ENCODE measurements around the gene SNX1. TPM values are rescaled to one million over a fixed set of nuclear protein-coding genes. Genes with fewer than 3 reads are reported as not detected.

The SNX1 gene
- polyA plus RNA-seq, 4 donors = 56.5 to 95.7 (median 75.0) TPM

- WGBS, 3 donors = 71 to 80% (median 78%) methylated on average over 3 of the region's 3 CpGs
- Histone ChIP-seq H3K36me3 (ENCODE audit: control insufficient read depth in 3 of 3, insufficient read depth in 2 of 3, low read depth in 1 of 3, low read length in 3 of 3) (peaks cover 4 to 24% (median 8%) of the 10 kb centered on the region in 3 donors), H3K27me3 (ENCODE audit: control insufficient read depth in 3 of 3, insufficient read depth in 3 of 3, low read length in 3 of 3) (no peaks in the 10 kb centered on the region), H3K9me3 (ENCODE audit: control insufficient read depth in 2 of 2, insufficient read depth in 1 of 2, low read depth in 1 of 2, low read length in 1 of 2) (no peaks in the 10 kb centered on the region), H3K27ac (ENCODE audit: low read depth in 1 of 3, low read length in 2 of 3) (no peak overlapping the region), H3K4me1 (ENCODE audit: control insufficient read depth in 3 of 3, insufficient read depth in 2 of 3, low read depth in 1 of 3, low read length in 2 of 3) (peaks cover 3 to 20% (median 6%) of the 10 kb centered on the region in 3 donors), H3K4me3 (ENCODE audit: low read depth in 1 of 3, low read length in 3 of 3) (no peak overlapping the region)
- FAIRE-seq (no peak), DNase-seq (no peak)
These were observed 5.3 kb upstream of the SNX1 start for GRCh38 chr15:64090527-64090926.

GRCh38 chr15:64092075-64092820 is 3.5 kb upstream of the SNX1 start:
- no peaks in the 10 kb centered on the region for H3K27me3 ChIP-seq (ENCODE audit: control insufficient read depth in 3 of 3, insufficient read depth in 3 of 3, low read length in 3 of 3)
- peaks cover 4 to 20% (median 6%) of the 10 kb centered on the region in 3 donors for H3K4me1 ChIP-seq (ENCODE audit: control insufficient read depth in 3 of 3, insufficient read depth in 2 of 3, low read depth in 1 of 3, low read length in 2 of 3)
- H3K4me3 ChIP-seq (ENCODE audit: low read depth in 1 of 3, low read length in 3 of 3) = peak overlapping the region in 1 of 3 donors; percentile 28
- FAIRE-seq (no peak), DNase-seq (peak; percentile 38 to 48)
- no peaks in the 10 kb centered on the region for H3K9me3 ChIP-seq (ENCODE audit: control insufficient read depth in 2 of 2, insufficient read depth in 1 of 2, low read depth in 1 of 2, low read length in 1 of 2)
- peak overlapping the region; percentile 71 to 89 (median 71) for H3K27ac ChIP-seq (ENCODE audit: low read depth in 1 of 3, low read length in 2 of 3)
- peaks cover 4 to 16% (median 8%) of the 10 kb centered on the region in 3 donors for H3K36me3 ChIP-seq (ENCODE audit: control insufficient read depth in 3 of 3, insufficient read depth in 2 of 3, low read depth in 1 of 3, low read length in 3 of 3)

- WGBS, 3 donors = 1 to 4% (median 2%) methylated on average over 22 of the region's 22 CpGs
- H3K4me3 ChIP-seq (ENCODE audit: low read depth in 1 of 3, low read length in 3 of 3) = peak overlapping the region; percentile 70 to 82 (median 81)
- H3K27me3 ChIP-seq (ENCODE audit: control insufficient read depth in 3 of 3, insufficient read depth in 3 of 3, low read length in 3 of 3) = no peaks in the 10 kb centered on the region
- H3K27ac ChIP-seq (ENCODE audit: low read depth in 1 of 3, low read length in 2 of 3) = peak overlapping the region; percentile 85 to 92 (median 89)
- peaks cover 4 to 11% (median 7%) of the 10 kb centered on the region in 3 donors for H3K36me3 ChIP-seq (ENCODE audit: control insufficient read depth in 3 of 3, insufficient read depth in 2 of 3, low read depth in 1 of 3, low read length in 3 of 3)
- DNase-seq = peak; percentile 65 to 76
- no peak for FAIRE-seq
- no peaks in the 10 kb centered on the region for H3K9me3 ChIP-seq (ENCODE audit: control insufficient read depth in 2 of 2, insufficient read depth in 1 of 2, low read depth in 1 of 2, low read length in 1 of 2)
- H3K4me1 ChIP-seq (ENCODE audit: control insufficient read depth in 3 of 3, insufficient read depth in 2 of 3, low read depth in 1 of 3, low read length in 2 of 3) = peaks cover 5 to 26% (median 7%) of the 10 kb centered on the region in 3 donors
These were observed 2.7 kb upstream of the SNX1 start for GRCh38 chr15:64092864-64093626.

- Histone ChIP-seq H3K27ac (ENCODE audit: low read depth in 1 of 3, low read length in 2 of 3) (peak within 1 kb of the TSS; percentile 85 to 92 (median 89)), H3K4me3 (ENCODE audit: low read depth in 1 of 3, low read length in 3 of 3) (peak within 1 kb of the TSS; percentile 70 to 82 (median 81)), H3K4me1 (ENCODE audit: control insufficient read depth in 3 of 3, insufficient read depth in 2 of 3, low read depth in 1 of 3, low read length in 2 of 3) (peaks cover 5 to 26% (median 7%) of the 10 kb centered on the region in 3 donors), H3K27me3 (ENCODE audit: control insufficient read depth in 3 of 3, insufficient read depth in 3 of 3, low read length in 3 of 3) (no peaks in the 10 kb centered on the region), H3K36me3 (ENCODE audit: control insufficient read depth in 3 of 3, insufficient read depth in 2 of 3, low read depth in 1 of 3, low read length in 3 of 3) (peaks cover 4 to 11% (median 4%) of the 10 kb centered on the region in 3 donors), H3K9me3 (ENCODE audit: control insufficient read depth in 2 of 2, insufficient read depth in 1 of 2, low read depth in 1 of 2, low read length in 1 of 2) (no peaks in the 10 kb centered on the region)
- WGBS, 3 donors = 0% methylated on average over 41 of the region's 41 CpGs
- DNase-seq (peak; percentile 99 to 100), FAIRE-seq (peak; percentile 41)
These were observed 2.0 kb upstream of the SNX1 start, which contains the start of gene CIAO2A for GRCh38 chr15:64093627-64094417. CIAO2A (minus strand) TSS chr15:64093838; CDS start chr15:64093768, 70 bp downstream.

- FAIRE-seq (no peak), DNase-seq (no peak)
- no peaks in the 10 kb centered on the region for H3K27me3 ChIP-seq (ENCODE audit: control insufficient read depth in 3 of 3, insufficient read depth in 3 of 3, low read length in 3 of 3)
- H3K9me3 ChIP-seq (ENCODE audit: control insufficient read depth in 2 of 2, insufficient read depth in 1 of 2, low read depth in 1 of 2, low read length in 1 of 2) = no peaks in the 10 kb centered on the region
- H3K36me3 ChIP-seq (ENCODE audit: control insufficient read depth in 3 of 3, insufficient read depth in 2 of 3, low read depth in 1 of 3, low read length in 3 of 3) = peaks cover 0 to 3% (median 0%) of the 10 kb centered on the region in 3 donors
- WGBS, 3 donors = 25 to 33% (median 26%) methylated on average over 4 of the region's 4 CpGs
- H3K27ac ChIP-seq (ENCODE audit: low read depth in 1 of 3, low read length in 2 of 3) = peak overlapping the region in 2 of 3 donors; percentile 59 to 86
- H3K4me3 ChIP-seq (ENCODE audit: low read depth in 1 of 3, low read length in 3 of 3) = peak overlapping the region; percentile 2 to 92 (median 83)
- H3K4me1 ChIP-seq (ENCODE audit: control insufficient read depth in 3 of 3, insufficient read depth in 2 of 3, low read depth in 1 of 3, low read length in 2 of 3) = peaks cover 5 to 26% (median 7%) of the 10 kb centered on the region in 3 donors
These were observed 369 bp upstream of the SNX1 start for GRCh38 chr15:64095431-64095794.

- H3K9me3 ChIP-seq (ENCODE audit: control insufficient read depth in 2 of 2, insufficient read depth in 1 of 2, low read depth in 1 of 2, low read length in 1 of 2) = no peaks in the 10 kb centered on the region
- FAIRE-seq (no peak), DNase-seq (peak in 1 of 2 donors; percentile 25)
- WGBS, 3 donors = 3 to 6% (median 4%) methylated on average over 16 of the region's 16 CpGs
- H3K36me3 ChIP-seq (ENCODE audit: control insufficient read depth in 3 of 3, insufficient read depth in 2 of 3, low read depth in 1 of 3, low read length in 3 of 3) = peaks cover 0 to 3% (median 0%) of the 10 kb centered on the region in 3 donors
- H3K27me3 ChIP-seq (ENCODE audit: control insufficient read depth in 3 of 3, insufficient read depth in 3 of 3, low read length in 3 of 3) = no peaks in the 10 kb centered on the region
- peak overlapping the region; percentile 81 to 92 (median 83) for H3K4me3 ChIP-seq (ENCODE audit: low read depth in 1 of 3, low read length in 3 of 3)
- H3K27ac ChIP-seq (ENCODE audit: low read depth in 1 of 3, low read length in 2 of 3) = peak overlapping the region in 2 of 3 donors; percentile 82 to 86
- peaks cover 5 to 26% (median 7%) of the 10 kb centered on the region in 3 donors for H3K4me1 ChIP-seq (ENCODE audit: control insufficient read depth in 3 of 3, insufficient read depth in 2 of 3, low read depth in 1 of 3, low read length in 2 of 3)
These were observed 1.0 kb downstream of the SNX1 start for GRCh38 chr15:64096668-64097384.

- no peaks in the 10 kb centered on the region for H3K9me3 ChIP-seq (ENCODE audit: control insufficient read depth in 2 of 2, insufficient read depth in 1 of 2, low read depth in 1 of 2, low read length in 1 of 2)
- FAIRE-seq = no peak
- peaks cover 0 to 3% (median 0%) of the 10 kb centered on the region in 3 donors for H3K36me3 ChIP-seq (ENCODE audit: control insufficient read depth in 3 of 3, insufficient read depth in 2 of 3, low read depth in 1 of 3, low read length in 3 of 3)
- no peak for DNase-seq
- no peaks in the 10 kb centered on the region for H3K27me3 ChIP-seq (ENCODE audit: control insufficient read depth in 3 of 3, insufficient read depth in 3 of 3, low read length in 3 of 3)
- no peak overlapping the region for H3K4me3 ChIP-seq (ENCODE audit: low read depth in 1 of 3, low read length in 3 of 3)
- peaks cover 3 to 18% (median 7%) of the 10 kb centered on the region in 3 donors for H3K4me1 ChIP-seq (ENCODE audit: control insufficient read depth in 3 of 3, insufficient read depth in 2 of 3, low read depth in 1 of 3, low read length in 2 of 3)
- WGBS, 3 donors = 85 to 96% (median 89%) methylated on average over 2 of the region's 2 CpGs
- H3K27ac ChIP-seq (ENCODE audit: low read depth in 1 of 3, low read length in 2 of 3) = no peak overlapping the region
These were observed 3.6 kb downstream of the SNX1 start for GRCh38 chr15:64099379-64099778.
